OCI-LY3 (cell line): ENCODE results near the gene NDRG2.
"Not testable (repeated sequence)": the region's sequence is repeated elsewhere in the genome, so short reads cannot be mapped to it uniquely, and the experiment has no call there.

Source experiments
- H2AFZ ChIP-seq: fragments of 200-600, 300-600 bp; shearing (Covaris generic); 2 replicates; pipeline ENCODE4 v1.6.0; 2014; ENCODE audit warnings: antibody characterized with exemption, low read depth, low read length
- H3K27ac ChIP-seq: fragments of 200-600, 300-600 bp; sonication (generic); 2 replicates; pipeline ENCODE4 v1.5.1; 2014; ENCODE audit warnings: mild to moderate bottlenecking, low read length, moderate library complexity, mixed read lengths
- H3K27me3 ChIP-seq: fragments of 200-600, 300-600 bp; sonication (generic); 2 replicates; pipeline ENCODE4 v1.6.1; 2014; ENCODE audit warnings: low read depth, low read length, mixed read lengths
- H3K36me3 ChIP-seq: fragments of 200-600, 300-600 bp; sonication (generic); replicated peaks from 2 replicates; pipeline ENCODE3; 2014; ENCODE audit warnings: low read depth, low read length, mixed read lengths
- H3K4me1 ChIP-seq: fragments of 300-600, 200-600 bp; sonication (generic); 2 replicates; pipeline ENCODE4 v1.6.1; 2014; ENCODE audit warnings: low read length, mixed read lengths
- H3K4me2 ChIP-seq: fragments of 200-600, 300-600 bp; sonication (generic); 2 replicates; pipeline ENCODE4 v1.6.1; 2014; ENCODE audit warnings: low read length, mixed read lengths
- H3K4me3 ChIP-seq: fragments of 300-600, 200-600 bp; sonication (generic); 2 replicates; pipeline ENCODE4 v1.5.1; 2014; ENCODE audit warnings: antibody characterized with exemption, mild to moderate bottlenecking, low read length, moderate library complexity
- H3K79me2 ChIP-seq: fragments of 300-600, 200-600 bp; shearing (Covaris generic); 2 replicates; pipeline ENCODE4 v1.6.1; 2014; ENCODE audit warnings: mild to moderate bottlenecking, low read length, mixed read lengths
- H3K9ac ChIP-seq: fragments of 300-600, 200-600 bp; shearing (Covaris generic); 2 replicates; pipeline ENCODE4 v1.6.0; 2014; ENCODE audit warnings: mild to moderate bottlenecking, low read length, moderate library complexity
- H3K9me3 ChIP-seq: fragments of 200-600, 300-600 bp; shearing (Covaris generic); 2 replicates; pipeline ENCODE4 v1.6.1; 2014; ENCODE audit warnings: low read length, mixed read lengths; ENCODE audit not compliant: insufficient read depth
- H4K20me1 ChIP-seq: fragments of 200-600, 300-600 bp; sonication (generic); 2 replicates; pipeline ENCODE4 v1.6.1; 2016; ENCODE audit warnings: low read length, mixed read lengths; ENCODE audit not compliant: insufficient read depth
- EZH2phosphoT487 ChIP-seq: fragments of 200-600 bp; shearing (Covaris generic); IDR thresholded peaks from 2 replicates; pipeline ENCODE4 v1.6.1; 2018; ENCODE audit warnings: antibody characterized with exemption, mixed run types, low read depth
- TF ChIP-seq, protein P1 (sequence below): fragments of 200-600, 300-600 bp; sonication (generic); IDR thresholded peaks from 2 replicates; pipeline ENCODE4 v1.5.1; 2014; ENCODE audit warnings: antibody characterized with exemption, low read length, low read depth

NDRG2 gene

DNA sequence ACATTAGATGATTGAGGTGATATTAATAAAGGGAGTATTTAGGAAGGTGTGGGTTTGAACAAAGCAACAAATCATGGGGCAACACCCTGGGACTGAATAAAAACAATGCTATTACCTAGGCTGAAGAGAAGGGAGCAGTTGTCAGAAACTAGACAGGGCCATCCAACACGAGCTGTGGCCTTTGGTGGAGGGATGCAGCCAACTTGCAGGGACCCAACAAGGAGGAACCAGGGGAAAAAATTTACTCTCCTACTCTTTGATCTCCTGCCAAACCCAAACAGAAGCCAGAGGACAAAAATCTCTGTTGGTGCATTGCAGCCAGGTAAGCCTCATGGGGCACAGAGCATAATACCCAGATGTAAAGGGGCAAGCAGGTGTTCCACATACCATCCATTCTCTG lies 13.7 kb downstream of the NDRG2 start:
- Histone ChIP-seq H4K20me1 (no peaks in the 10 kb centered on the region), H3K4me3 (no peak overlapping the region), H3K9ac (no peak overlapping the region), H3K4me1 (no peaks in the 10 kb centered on the region), H3K27ac (no peak overlapping the region), H3K79me2 (no peaks in the 10 kb centered on the region), H2AFZ (no peak overlapping the region), H3K9me3 (no peaks in the 10 kb centered on the region), H3K27me3 (peaks cover 24% of the 10 kb centered on the region), H3K4me2 (no peak overlapping the region), H3K36me3 (no peaks in the 10 kb centered on the region)
- TF ChIP-seq, protein P1, sequence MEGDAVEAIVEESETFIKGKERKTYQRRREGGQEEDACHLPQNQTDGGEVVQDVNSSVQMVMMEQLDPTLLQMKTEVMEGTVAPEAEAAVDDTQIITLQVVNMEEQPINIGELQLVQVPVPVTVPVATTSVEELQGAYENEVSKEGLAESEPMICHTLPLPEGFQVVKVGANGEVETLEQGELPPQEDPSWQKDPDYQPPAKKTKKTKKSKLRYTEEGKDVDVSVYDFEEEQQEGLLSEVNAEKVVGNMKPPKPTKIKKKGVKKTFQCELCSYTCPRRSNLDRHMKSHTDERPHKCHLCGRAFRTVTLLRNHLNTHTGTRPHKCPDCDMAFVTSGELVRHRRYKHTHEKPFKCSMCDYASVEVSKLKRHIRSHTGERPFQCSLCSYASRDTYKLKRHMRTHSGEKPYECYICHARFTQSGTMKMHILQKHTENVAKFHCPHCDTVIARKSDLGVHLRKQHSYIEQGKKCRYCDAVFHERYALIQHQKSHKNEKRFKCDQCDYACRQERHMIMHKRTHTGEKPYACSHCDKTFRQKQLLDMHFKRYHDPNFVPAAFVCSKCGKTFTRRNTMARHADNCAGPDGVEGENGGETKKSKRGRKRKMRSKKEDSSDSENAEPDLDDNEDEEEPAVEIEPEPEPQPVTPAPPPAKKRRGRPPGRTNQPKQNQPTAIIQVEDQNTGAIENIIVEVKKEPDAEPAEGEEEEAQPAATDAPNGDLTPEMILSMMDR, result no peak
- no peak for TF ChIP-seq EZH2phosphoT487

DNA sequence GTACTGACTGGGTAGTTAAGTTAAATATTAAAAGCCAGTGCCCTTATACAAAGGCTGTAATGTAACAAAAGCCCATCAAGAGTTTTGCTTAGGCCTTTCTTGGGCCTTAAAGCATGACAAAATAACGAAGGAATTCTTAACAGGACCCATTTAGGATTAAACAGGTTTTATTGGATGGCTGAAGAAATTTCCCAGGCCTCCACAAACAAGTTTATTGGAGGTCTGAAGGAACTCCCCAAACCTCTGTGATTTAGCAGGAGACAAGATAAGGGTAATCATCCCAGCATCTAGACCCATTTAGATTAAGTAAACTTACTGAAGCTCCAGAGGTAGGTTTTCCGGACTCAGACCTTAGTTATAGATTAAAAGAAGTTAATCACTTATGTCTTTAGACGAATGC lies 15.1 kb downstream of the NDRG2 start:
- H4K20me1 ChIP-seq, H3K27ac ChIP-seq, H3K4me3 ChIP-seq, H3K79me2 ChIP-seq, H3K9me3 ChIP-seq, H3K36me3 ChIP-seq, H2AFZ ChIP-seq, H3K4me2 ChIP-seq, H3K4me1 ChIP-seq, H3K9ac ChIP-seq: not testable (repeated sequence)
- peaks cover 16% of the 10 kb centered on the region for H3K27me3 ChIP-seq

DNA sequence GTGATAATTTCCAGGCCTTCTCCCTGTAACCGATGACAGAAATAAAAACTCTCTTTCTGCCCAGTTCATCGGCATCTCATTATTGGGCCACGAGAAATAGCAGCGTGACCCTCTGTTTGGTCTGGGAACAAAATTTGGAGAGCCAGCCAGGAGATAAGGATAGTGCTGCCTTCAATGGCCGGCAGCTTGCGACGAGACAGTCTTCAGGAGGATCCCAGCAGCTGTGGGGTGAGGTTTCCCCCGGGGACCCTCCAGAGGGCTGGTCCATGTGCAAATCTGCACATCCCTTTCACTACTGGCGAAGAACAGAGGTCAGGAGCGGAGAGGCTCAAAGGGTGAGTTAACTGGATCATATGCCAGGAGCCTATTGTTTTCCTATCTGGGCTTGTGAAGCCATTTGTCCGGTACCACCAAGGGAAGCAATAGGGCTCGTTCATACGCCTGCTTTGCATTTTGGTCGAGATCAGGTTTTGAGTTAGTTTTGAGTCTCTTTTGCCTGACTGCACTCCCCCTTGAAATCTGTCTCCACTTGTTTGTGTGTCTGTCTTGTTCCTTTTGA lies 21.0 kb downstream of the NDRG2 start:
- no peak overlapping the region for H3K4me2 ChIP-seq
- no peak overlapping the region for H3K27ac ChIP-seq
- no peaks in the 10 kb centered on the region for H3K4me1 ChIP-seq
- no peak for TF ChIP-seq EZH2phosphoT487
- TF ChIP-seq, protein P1, result no peak
- H3K36me3 ChIP-seq, result no peaks in the 10 kb centered on the region
- H3K9me3 ChIP-seq, result no peaks in the 10 kb centered on the region
- no peaks in the 10 kb centered on the region for H3K79me2 ChIP-seq
- H3K9ac ChIP-seq, result no peak overlapping the region
- H3K4me3 ChIP-seq, result no peak overlapping the region
- no peaks in the 10 kb centered on the region for H4K20me1 ChIP-seq
- no peaks in the 10 kb centered on the region for H3K27me3 ChIP-seq
- no peak overlapping the region for H2AFZ ChIP-seq

DNA sequence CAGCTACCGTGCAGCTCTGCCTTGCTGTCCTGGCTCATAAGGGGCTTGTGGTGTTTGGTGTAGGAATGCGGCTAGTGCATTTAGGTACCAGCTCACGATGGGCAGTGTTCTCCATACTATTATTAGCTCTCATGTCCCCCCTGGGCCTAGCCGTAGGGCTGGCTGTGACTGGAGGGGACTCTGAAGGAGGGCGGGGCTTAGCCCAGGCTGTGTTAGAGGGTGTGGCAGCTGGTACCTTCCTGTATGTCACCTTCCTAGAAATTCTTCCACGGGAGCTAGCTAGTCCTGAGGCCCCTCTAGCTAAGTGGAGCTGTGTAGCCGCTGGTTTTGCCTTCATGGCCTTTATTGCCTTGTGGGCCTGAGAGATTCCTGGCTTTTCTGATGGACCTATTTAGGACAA lies 23.6 kb downstream of the NDRG2 start:
- peaks cover 11% of the 10 kb centered on the region for H3K36me3 ChIP-seq
- H3K4me3 ChIP-seq, result no peak overlapping the region
- TF ChIP-seq, protein P1, result no peak
- TF ChIP-seq EZH2phosphoT487, result no peak
- H3K27me3 ChIP-seq, result no peaks in the 10 kb centered on the region
- H3K4me1 ChIP-seq, result no peaks in the 10 kb centered on the region
- no peak overlapping the region for H3K4me2 ChIP-seq
- no peak overlapping the region for H3K9ac ChIP-seq
- H3K79me2 ChIP-seq, result no peaks in the 10 kb centered on the region
- H2AFZ ChIP-seq, result no peak overlapping the region
- H3K9me3 ChIP-seq, result no peaks in the 10 kb centered on the region
- no peak overlapping the region for H3K27ac ChIP-seq
- H4K20me1 ChIP-seq, result no peaks in the 10 kb centered on the region

DNA sequence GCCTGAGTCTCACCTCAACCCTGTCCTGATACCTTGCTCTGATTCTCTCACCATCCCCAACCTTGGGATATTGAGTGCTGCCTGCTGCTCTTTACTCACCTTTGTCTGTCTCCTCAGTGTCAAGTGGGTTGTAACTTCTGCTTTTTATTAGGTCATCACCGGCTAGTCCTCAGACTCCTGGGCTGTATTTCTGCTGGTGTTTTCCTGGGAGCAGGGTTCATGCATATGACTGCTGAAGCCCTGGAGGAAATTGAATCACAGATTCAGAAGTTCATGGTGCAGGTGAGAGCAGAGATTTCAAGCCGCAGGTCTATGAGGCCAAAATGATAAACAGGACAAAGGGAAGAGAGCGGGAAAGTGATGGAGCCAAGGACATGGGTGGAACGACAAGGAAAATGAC lies 25.3 kb downstream of the NDRG2 start:
- no peak overlapping the region for H3K4me2 ChIP-seq
- no peak overlapping the region for H2AFZ ChIP-seq
- peaks cover 26% of the 10 kb centered on the region for H3K36me3 ChIP-seq
- no peaks in the 10 kb centered on the region for H4K20me1 ChIP-seq
- no peak overlapping the region for H3K4me3 ChIP-seq
- H3K27ac ChIP-seq, result no peak overlapping the region
- no peak for TF ChIP-seq EZH2phosphoT487
- H3K9ac ChIP-seq, result no peak overlapping the region
- no peaks in the 10 kb centered on the region for H3K4me1 ChIP-seq
- H3K79me2 ChIP-seq, result no peaks in the 10 kb centered on the region
- H3K9me3 ChIP-seq, result no peaks in the 10 kb centered on the region
- H3K27me3 ChIP-seq, result no peaks in the 10 kb centered on the region
